K562 (cell line): ENCODE measurements around the gene COL13A1. TPM values are rescaled to one million over a fixed set of nuclear protein-coding genes. Genes with fewer than 3 reads are reported as not detected.

Experiments
- ATAC-seq: fragments of 200-7000 bp; cut with Tn5 transposase; 3 replicates; pipeline ENCODE4 v1.9.1; 2020; ENCODE audit warnings: moderate library complexity
- BruUV-seq: library from RNA; stranded (reverse); fragments of 400-500 nt; replicated peaks from 2 replicates; lab custom pipeline; 2021; lab: Mats Ljungman, UMichigan
- CTCF ChIA-PET: fragments of 300-600 bp; formaldehyde crosslinking; extraction: SDS; loops from one replicate; lab custom pipeline; 2021; ENCODE audit warnings: low intra/inter-chr PET ratio; lab: Yijun Ruan, JAX
- POLR2A ChIA-PET: fragments of 300-600, 350-650 bp; sonication (Branson Sonifier 250); formaldehyde crosslinking; extraction: SDS; loops from one replicate; lab custom pipeline; 2021; ENCODE audit warnings: antibody characterized with exemption, inconsistent platforms; lab: Yijun Ruan, JAX
- DNase-seq, 4 experiments: peaks; one replicate each; pipeline versions ENCODE4 v3.0.0 to v3.0.0-alpha.2; 2011 to 2018; ENCODE audit warnings: low spot score in 3 of 4, mixed read lengths in 3 of 4; ENCODE audit errors: extremely low read depth in 1 of 4
- FAIRE-seq: peaks from 2 replicates; lab custom pipeline; 2011; peaks lifted over from hg19 to GRCh38; lab: Jason Lieb, UNC
- H2AFZ ChIP-seq: 2 replicates; pipeline ENCODE4 v1.6.0; 2011; ENCODE audit warnings: low read depth, low read length, control low read depth, inconsistent platforms
- H3K27ac ChIP-seq: fragments of 200-600 bp; 3 replicates; pipeline ENCODE4 v1.8.0; 2011; ENCODE audit warnings: low read depth, mild to moderate bottlenecking, control low read depth, inconsistent platforms, low read length, moderate library complexity, mixed read lengths; ENCODE audit errors: extremely low read depth
- H3K27me3 ChIP-seq, 2 experiments: fragments of 300-600 bp in 1 of 2; 2 replicates in 1 of 2; 3 replicates in 1 of 2; pipeline versions ENCODE4 v1.6.0 to v1.8.0; 2011; ENCODE audit warnings: inconsistent platforms in 2 of 2, low read length in 2 of 2, mild to moderate bottlenecking in 1 of 2, mixed read lengths in 1 of 2, moderate library complexity in 1 of 2; ENCODE audit not compliant: control insufficient read depth in 2 of 2, insufficient read depth in 2 of 2
- H3K36me3 ChIP-seq: fragments of 300-600 bp; 3 replicates; pipeline ENCODE4 v1.8.0; 2011; ENCODE audit warnings: mild to moderate bottlenecking, low read length, inconsistent platforms; ENCODE audit not compliant: control insufficient read depth, insufficient read depth
- H3K4me1 ChIP-seq, 2 experiments: fragments of 200-600 bp in 1 of 2; replicated peaks in 1 of 2; 2 replicates in 1 of 2; 3 replicates in 1 of 2; pipeline versions ENCODE4 v1.5.1 to v1.8.0; 2011; ENCODE audit warnings: inconsistent platforms in 2 of 2, low read length in 2 of 2, mild to moderate bottlenecking in 1 of 2, mixed read lengths in 1 of 2, moderate library complexity in 1 of 2; ENCODE audit not compliant: control insufficient read depth in 2 of 2, insufficient read depth in 2 of 2
- H3K4me2 ChIP-seq: 2 replicates; pipeline ENCODE4 v1.6.1; 2011; ENCODE audit warnings: low read length, control low read depth, inconsistent platforms, mixed read lengths; ENCODE audit not compliant: insufficient read depth
- H3K4me3 ChIP-seq: fragments of 200-600 bp; sonication (generic), shearing (Covaris generic); 2 replicates; pipeline ENCODE4 v1.5.1; 2016; ENCODE audit warnings: control low read depth, inconsistent platforms
- H3K79me2 ChIP-seq: fragments of 200-600 bp; 3 replicates; pipeline ENCODE4 v1.8.0; 2011; ENCODE audit warnings: low read length, inconsistent platforms; ENCODE audit not compliant: control insufficient read depth, insufficient read depth
- H3K9ac ChIP-seq, 2 experiments: 2 replicates each; pipeline versions ENCODE4 v1.6.0 to v1.6.1; 2011; ENCODE audit warnings: low read depth in 2 of 2, low read length in 2 of 2, control low read depth in 1 of 2, inconsistent platforms in 1 of 2, mild to moderate bottlenecking in 1 of 2, mixed read lengths in 1 of 2; ENCODE audit not compliant: insufficient read depth in 1 of 2
- H3K9me1 ChIP-seq: one replicate; pipeline ENCODE4 v1.6.0; 2011; ENCODE audit warnings: inconsistent platforms, mild to moderate bottlenecking, low read length, moderate library complexity; ENCODE audit not compliant: control insufficient read depth, insufficient read depth
- H3K9me3 ChIP-seq: replicated peaks from 2 replicates; pipeline ENCODE4 v1.5.1; 2011; ENCODE audit warnings: low read depth, low read length, inconsistent platforms; ENCODE audit not compliant: control insufficient read depth, insufficient read depth
- H4K20me1 ChIP-seq: replicated peaks from 2 replicates; pipeline ENCODE4 v1.6.1; 2011; ENCODE audit warnings: low read length, inconsistent platforms, mixed read lengths; ENCODE audit not compliant: control insufficient read depth, insufficient read depth
- DDX20 ChIP-seq: fragments of 450-650 bp; IDR thresholded peaks from 2 replicates; pipeline ENCODE4 v1.6.1; 2016; ENCODE audit warnings: missing genetic modification characterization, low read depth, mild to moderate bottlenecking, missing compliant biosample characterization, moderate library complexity
- KLF6 ChIP-seq: fragments of 250-450 bp; sonication (Bioruptor Pico); IDR thresholded peaks from 2 replicates; pipeline ENCODE4 v1.4.0; 2020; ENCODE audit warnings: mild to moderate bottlenecking, moderate library complexity, borderline replicate concordance
- NFE2 ChIP-seq: IDR thresholded peaks from 2 replicates; pipeline ENCODE4 v1.6.1; 2014; ENCODE audit warnings: antibody characterized with exemption, low read depth
- NFYB ChIP-seq: IDR thresholded peaks from 2 replicates; pipeline ENCODE4 v1.6.1; 2011; ENCODE audit warnings: mild to moderate bottlenecking, moderate library complexity; ENCODE audit not compliant: insufficient read length; ENCODE audit errors: extremely low read depth
- NR2C2 ChIP-seq, 2 experiments: fragments of 200-800 bp in 1 of 2; sonication (Bioruptor generic) in 1 of 2; sonication (generic) in 1 of 2; formaldehyde crosslinking in 1 of 2; IDR thresholded peaks; 2 replicates each; pipeline versions ENCODE4 v1.6.1 to v1.8.0; 2016 to 2022; ENCODE audit warnings: mild to moderate bottlenecking in 1 of 2, missing compliant biosample characterization in 1 of 2, missing genetic modification characterization in 1 of 2, missing genetic modification reagents in 1 of 2
- POLR2A ChIP-seq: fragments of 450-650 bp; conservative IDR thresholded peaks from 2 replicates; pipeline ENCODE4 v1.6.1; 2016
- POLR3A ChIP-seq: IDR thresholded peaks from 2 replicates; pipeline ENCODE4 v1.6.1; 2011; ENCODE audit warnings: borderline replicate concordance, mild to moderate bottlenecking, moderate library complexity; ENCODE audit not compliant: insufficient read length, insufficient read depth; ENCODE audit errors: extremely low read depth
- ZNF12 ChIP-seq: sonication (generic); formaldehyde crosslinking; IDR thresholded peaks from 2 replicates; pipeline ENCODE4 v1.4.0; 2020; ENCODE audit warnings: mild to moderate bottlenecking, missing genetic modification reagents
- ZNF764 ChIP-seq: fragments of 250-450 bp; sonication (Bioruptor Pico); IDR thresholded peaks from 2 replicates; pipeline ENCODE4 v1.4.0; 2020; ENCODE audit warnings: low read depth, mild to moderate bottlenecking, moderate library complexity
- WGBS: fragments of 100-300 bp; shearing (Covaris generic); methylation state at CpG from one replicate; pipeline ENCODE4 v1.1.6; 2016; ENCODE audit warnings: low coverage, mixed read lengths; ENCODE audit not compliant: insufficient coverage; ENCODE audit errors: missing lambda C conversion rate; 5-methylcytosine and 5-hydroxymethylcytosine counted together
- in situ Hi-C: fragments of 300-500 bp; cut with MboI; formaldehyde crosslinking; loops from 4 replicates; pipeline ENCODE4 v1.15.0; 2018; ENCODE audit warnings: inconsistent platforms, mixed read lengths
- intact Hi-C: fragments of 100-400 bp; cut with micrococcal nuclease; formaldehyde crosslinking; loops from 2 replicates; pipeline ENCODE4 v1.14.2; 2022
- polyA plus RNA-seq, 8 experiments: library from polyadenylated mRNA; depleted of rRNA in 4 of 8; stranded (reverse) in 5 of 8; unstranded in 3 of 8; fragments of >200 nt; fragmentation: Nextera tagmentation in 2 of 8; fragmentation: Illumina TruSeq in 1 of 8; extraction: Ambion mirVana in 2 of 8; extraction: Trizol in 1 of 8; gene quantifications; 2 replicates each; pipeline versions ENCODE4 v1.2.1 to v1.2.3, GENCODE V29; 2011 to 2014; ENCODE audit warnings: inconsistent platforms in 1 of 8, missing spikeins in 1 of 8
- total RNA-seq, 7 experiments: library from RNA; depleted of rRNA in 6 of 7; stranded (reverse); fragments of >200 nt in 6 of 7; fragmentation: Illumina TruSeq in 2 of 7; extraction: Trizol in 2 of 7; gene quantifications; 2 replicates each; pipeline versions ENCODE4 v1.2.1 to v1.2.3, GENCODE V29; 2011 to 2021; ENCODE audit warnings: low replicate concordance in 1 of 7
- TF ChIP-seq, protein P1 (sequence below): sonication (generic); formaldehyde crosslinking; IDR thresholded peaks from 2 replicates; pipeline ENCODE4 v1.8.1; 2023; ENCODE audit warnings: mild to moderate bottlenecking, missing genetic modification reagents
- TF ChIP-seq, protein P2 (sequence below), 3 experiments: IDR thresholded peaks in 2 of 3; conservative IDR thresholded peaks in 1 of 3; 2 replicates each; pipeline ENCODE4 v1.5.1; 2011 to 2012; ENCODE audit warnings: low read length in 3 of 3, mild to moderate bottlenecking in 3 of 3, control low read depth in 2 of 3, improper control_type of control experiment in 1 of 3, inconsistent platforms in 1 of 3, low read depth in 1 of 3, mixed read lengths in 1 of 3, moderate library complexity in 1 of 3; ENCODE audit not compliant: insufficient read depth in 2 of 3
- TF ChIP-seq, protein P3 (sequence below): IDR thresholded peaks from 2 replicates; pipeline ENCODE4 v1.6.1; 2012; ENCODE audit warnings: low read depth, low read length, improper control_type of control experiment, borderline replicate concordance

The COL13A1 gene
- total and polyA plus RNA-seq, 9 of the 15 experiments (the other 6 are each of a cell fraction or from before 2014, with no cell fraction given), result not detected

DNA sequence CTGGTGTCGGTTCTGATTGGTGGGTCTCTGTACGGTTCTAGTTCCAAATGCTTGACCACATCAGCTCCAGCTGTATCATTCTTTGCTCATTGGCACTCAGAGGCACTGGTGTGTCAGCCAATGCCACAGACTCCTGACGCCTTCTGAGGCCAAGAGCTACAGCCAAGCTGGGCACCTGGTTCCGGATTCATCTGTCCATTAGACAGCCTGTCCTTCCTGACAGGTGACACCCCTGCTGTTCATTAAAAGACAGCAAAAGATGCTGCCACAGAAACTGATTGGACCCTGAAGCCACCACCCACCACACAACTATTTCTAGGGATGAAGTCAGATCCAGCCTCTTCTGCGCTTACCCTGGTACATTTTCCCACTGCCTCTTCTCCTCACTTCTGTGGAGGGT is 35.6 kb downstream of the COL13A1 start:
- ATAC-seq, result no peak
- Histone ChIP-seq H3K36me3 (no peaks in the 10 kb centered on the region), H3K9me1 (no peaks in the 10 kb centered on the region), H3K4me3 (no peak overlapping the region), H2AFZ (no peak overlapping the region), H3K79me2 (no peaks in the 10 kb centered on the region), H3K27me3 (peaks cover 8 to 81% of the 10 kb centered on the region in 2 experiments; a peak in 3 of 5 replicates), H3K9me3 (no peaks in the 10 kb centered on the region), H4K20me1 (0 out of 2 replicates have a peak, but pooled peaks cover 20% of the 10 kb centered on the region), H3K4me1 (no peaks in the 10 kb centered on the region), H3K4me2 (no peak overlapping the region), H3K9ac (no peak overlapping the region), H3K27ac (no peak overlapping the region)
- no peak for FAIRE-seq
- DNase-seq, result no peak
- ChIA-PET POLR2A (interaction anchor here (1.0 to 1.1 kb wide), 2 partner anchors 14 to 90 kb away, joined by 3 to 5 read pairs; no protein-coding TSS in a partner anchor), CTCF (no interaction called here)
- BruUV-seq, result no TSS peak
- intact Hi-C loops (no loop called here), in situ Hi-C loops (no loop called here)
- TF ChIP-seq KLF6 (CRISPR knock-in tag) (no peak), NFYB (no peak), POLR3A (no peak), POLR2A (no peak), NFE2 (no peak), DDX20 (no peak), ZNF12 (no peak), ZNF764 (no peak), NR2C2 (CRISPR knock-in tag; IDR thresholded peaks at IDR 0.05) (no peak), NR2C2 (tag; IDR thresholded peaks at IDR 0.05) (no peak)
- TF ChIP-seq, protein P1, sequence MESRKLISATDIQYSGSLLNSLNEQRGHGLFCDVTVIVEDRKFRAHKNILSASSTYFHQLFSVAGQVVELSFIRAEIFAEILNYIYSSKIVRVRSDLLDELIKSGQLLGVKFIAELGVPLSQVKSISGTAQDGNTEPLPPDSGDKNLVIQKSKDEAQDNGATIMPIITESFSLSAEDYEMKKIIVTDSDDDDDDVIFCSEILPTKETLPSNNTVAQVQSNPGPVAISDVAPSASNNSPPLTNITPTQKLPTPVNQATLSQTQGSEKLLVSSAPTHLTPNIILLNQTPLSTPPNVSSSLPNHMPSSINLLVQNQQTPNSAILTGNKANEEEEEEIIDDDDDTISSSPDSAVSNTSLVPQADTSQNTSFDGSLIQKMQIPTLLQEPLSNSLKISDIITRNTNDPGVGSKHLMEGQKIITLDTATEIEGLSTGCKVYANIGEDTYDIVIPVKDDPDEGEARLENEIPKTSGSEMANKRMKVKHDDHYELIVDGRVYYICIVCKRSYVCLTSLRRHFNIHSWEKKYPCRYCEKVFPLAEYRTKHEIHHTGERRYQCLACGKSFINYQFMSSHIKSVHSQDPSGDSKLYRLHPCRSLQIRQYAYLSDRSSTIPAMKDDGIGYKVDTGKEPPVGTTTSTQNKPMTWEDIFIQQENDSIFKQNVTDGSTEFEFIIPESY (CRISPR knock-in tag), result no peak
- TF ChIP-seq, protein P2, sequence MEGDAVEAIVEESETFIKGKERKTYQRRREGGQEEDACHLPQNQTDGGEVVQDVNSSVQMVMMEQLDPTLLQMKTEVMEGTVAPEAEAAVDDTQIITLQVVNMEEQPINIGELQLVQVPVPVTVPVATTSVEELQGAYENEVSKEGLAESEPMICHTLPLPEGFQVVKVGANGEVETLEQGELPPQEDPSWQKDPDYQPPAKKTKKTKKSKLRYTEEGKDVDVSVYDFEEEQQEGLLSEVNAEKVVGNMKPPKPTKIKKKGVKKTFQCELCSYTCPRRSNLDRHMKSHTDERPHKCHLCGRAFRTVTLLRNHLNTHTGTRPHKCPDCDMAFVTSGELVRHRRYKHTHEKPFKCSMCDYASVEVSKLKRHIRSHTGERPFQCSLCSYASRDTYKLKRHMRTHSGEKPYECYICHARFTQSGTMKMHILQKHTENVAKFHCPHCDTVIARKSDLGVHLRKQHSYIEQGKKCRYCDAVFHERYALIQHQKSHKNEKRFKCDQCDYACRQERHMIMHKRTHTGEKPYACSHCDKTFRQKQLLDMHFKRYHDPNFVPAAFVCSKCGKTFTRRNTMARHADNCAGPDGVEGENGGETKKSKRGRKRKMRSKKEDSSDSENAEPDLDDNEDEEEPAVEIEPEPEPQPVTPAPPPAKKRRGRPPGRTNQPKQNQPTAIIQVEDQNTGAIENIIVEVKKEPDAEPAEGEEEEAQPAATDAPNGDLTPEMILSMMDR (IDR thresholded peaks at IDR 0.05 in 2 of 3, conservative IDR thresholded peaks at IDR 0.05 in 1 of 3; ENCODE audit: insufficient read depth in 2 of 3, low read depth in 1 of 3, low read length in 3 of 3), result no peak
- TF ChIP-seq, protein P3, sequence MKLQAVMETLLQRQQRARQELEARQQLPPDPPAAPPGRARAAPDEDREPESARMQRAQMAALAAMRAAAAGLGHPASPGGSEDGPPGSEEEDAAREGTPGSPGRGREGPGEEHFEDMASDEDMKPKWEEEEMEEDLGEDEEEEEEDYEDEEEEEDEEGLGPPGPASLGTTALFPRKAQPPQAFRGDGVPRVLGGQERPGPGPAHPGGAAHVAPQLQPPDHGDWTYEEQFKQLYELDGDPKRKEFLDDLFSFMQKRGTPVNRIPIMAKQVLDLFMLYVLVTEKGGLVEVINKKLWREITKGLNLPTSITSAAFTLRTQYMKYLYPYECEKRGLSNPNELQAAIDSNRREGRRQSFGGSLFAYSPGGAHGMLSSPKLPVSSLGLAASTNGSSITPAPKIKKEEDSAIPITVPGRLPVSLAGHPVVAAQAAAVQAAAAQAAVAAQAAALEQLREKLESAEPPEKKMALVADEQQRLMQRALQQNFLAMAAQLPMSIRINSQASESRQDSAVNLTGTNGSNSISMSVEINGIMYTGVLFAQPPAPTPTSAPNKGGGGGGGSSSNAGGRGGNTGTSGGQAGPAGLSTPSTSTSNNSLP, result no peak
- whole genome bisulfite sequencing, result 0% methylated on average over 5 of the region's 5 CpGs
